Pulmonary artery endothelial cell (primary cell): ENCODE measurements around the gene NRIP1. TPM values are rescaled to one million over a fixed set of nuclear protein-coding genes. Genes with fewer than 3 reads are reported as not detected.
"Not testable (repeated sequence)": the region's sequence is repeated elsewhere in the genome, so short reads cannot be mapped to it uniquely, and the experiment has no call there.

ENCODE experiments used
- DNase-seq: peaks from one replicate; pipeline ENCODE4 v3.0.0-alpha.2; 2011; ENCODE audit warnings: low read depth, low spot score
- total RNA-seq: library from RNA; depleted of rRNA; stranded (reverse); fragments of >200 nt; gene quantifications from 2 replicates; pipeline ENCODE4 v1.2.3, GENCODE V29; 2014

Gene NRIP1
- total RNA-seq, 1 donor from 2014 or later, result 39.5 TPM

GRCh38 chr21:15039607-15040299 is 25.0 kb downstream of the NRIP1 start:
- DNase-seq, result no peak

- DNase-seq, result no peak
Measured at GRCh38 chr21:15037900-15038293, 26.9 kb downstream of the NRIP1 start.

GRCh38 chr21:15037095-15037899 is 27.5 kb downstream of the NRIP1 start:
- no peak for DNase-seq

GRCh38 chr21:15036189-15036588 is 28.6 kb downstream of the NRIP1 start:
- no peak for DNase-seq

- DNase-seq, result no peak
Measured at GRCh38 chr21:15034126-15034853, 30.5 kb downstream of the NRIP1 start.

GRCh38 chr21:15031790-15032357 is 32.9 kb downstream of the NRIP1 start:
- DNase-seq, result no peak

GRCh38 chr21:15031362-15031761 is 33.4 kb downstream of the NRIP1 start:
- DNase-seq, result not testable (repeated sequence)

GRCh38 chr21:15030861-15031260 is 33.9 kb downstream of the NRIP1 start:
- DNase-seq, result not testable (repeated sequence)

GRCh38 chr21:15029077-15029476 is 35.7 kb downstream of the NRIP1 start:
- DNase-seq, result no peak

- no peak for DNase-seq
Measured at GRCh38 chr21:15028186-15028585, 36.6 kb downstream of the NRIP1 start.

GRCh38 chr21:15027056-15027455 is 37.7 kb downstream of the NRIP1 start:
- no peak for DNase-seq

- no peak for DNase-seq
Measured at GRCh38 chr21:15026370-15026769, 38.4 kb downstream of the NRIP1 start.

- no peak for DNase-seq
Measured at GRCh38 chr21:15023776-15024175, 41.0 kb downstream of the NRIP1 start.

- DNase-seq, result no peak
Measured at GRCh38 chr21:15022608-15023261, 42.1 kb downstream of the NRIP1 start.

- no peak for DNase-seq
Measured at GRCh38 chr21:15020797-15021196, 44.0 kb downstream of the NRIP1 start.

GRCh38 chr21:15018382-15018781 is 46.4 kb downstream of the NRIP1 start:
- DNase-seq, result no peak

GRCh38 chr21:15015622-15016471 is 49.0 kb downstream of the NRIP1 start:
- DNase-seq, result no peak

- no peak for DNase-seq
Measured at GRCh38 chr21:15014221-15014620, 50.6 kb downstream of the NRIP1 start.

- DNase-seq, result no peak
Measured at GRCh38 chr21:15011967-15012366, 52.8 kb downstream of the NRIP1 start.

- DNase-seq, result no peak
Measured at GRCh38 chr21:15010645-15011044, 54.2 kb downstream of the NRIP1 start.
